NCI-H1048 (cell line): Measurements from ENCODE around the gene WDHD1.
"Not testable (repeated sequence)": the region's sequence is repeated elsewhere in the genome, so short reads cannot be mapped to it uniquely, and the experiment has no call there.

Source experiments
- DNase-seq: peaks from one replicate; lab custom pipeline; 2025; lab: John Stamatoyannopoulos, UW

The WDHD1 gene

DNA sequence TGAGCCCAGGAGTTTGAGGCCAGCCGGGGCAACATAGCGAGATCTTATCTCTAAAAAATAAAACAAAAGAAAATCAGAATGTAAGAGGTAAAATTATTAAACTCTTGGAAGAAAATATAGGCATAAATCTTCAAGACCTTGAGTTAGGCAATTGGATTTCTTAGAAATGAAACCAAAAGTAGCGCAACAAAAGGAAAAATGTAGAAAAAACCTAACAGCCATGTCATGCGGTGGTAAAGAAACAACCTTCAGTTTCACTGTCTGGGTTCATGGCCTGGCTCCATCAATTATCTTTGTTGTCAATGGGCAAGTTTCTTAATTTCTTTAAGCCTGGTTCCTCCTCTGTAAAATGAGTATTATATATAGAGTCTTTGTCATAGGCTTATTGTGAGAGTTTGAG, 118.7 kb downstream of the WDHD1 start:
- DNase-seq, result no peak

DNA sequence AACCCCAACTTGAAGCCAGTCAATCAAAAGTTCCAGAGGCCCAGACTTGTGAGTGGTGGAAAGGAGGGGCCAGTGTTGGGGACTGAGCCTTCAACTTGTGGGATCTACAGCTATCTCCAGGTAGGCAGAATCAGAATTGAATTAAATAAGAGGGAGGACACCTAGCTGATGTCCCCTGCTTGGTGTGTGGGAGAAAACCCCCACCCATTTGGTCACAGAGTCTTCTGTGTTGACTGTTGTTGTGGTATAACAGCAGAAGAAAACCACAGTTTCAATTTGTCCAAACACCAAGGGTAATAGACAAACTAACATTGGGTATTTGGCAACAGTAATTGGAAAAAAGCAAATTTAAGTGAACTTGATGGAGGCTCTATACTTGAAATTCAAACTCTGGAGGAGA, 120.8 kb downstream of the WDHD1 start:
- no peak for DNase-seq

DNA sequence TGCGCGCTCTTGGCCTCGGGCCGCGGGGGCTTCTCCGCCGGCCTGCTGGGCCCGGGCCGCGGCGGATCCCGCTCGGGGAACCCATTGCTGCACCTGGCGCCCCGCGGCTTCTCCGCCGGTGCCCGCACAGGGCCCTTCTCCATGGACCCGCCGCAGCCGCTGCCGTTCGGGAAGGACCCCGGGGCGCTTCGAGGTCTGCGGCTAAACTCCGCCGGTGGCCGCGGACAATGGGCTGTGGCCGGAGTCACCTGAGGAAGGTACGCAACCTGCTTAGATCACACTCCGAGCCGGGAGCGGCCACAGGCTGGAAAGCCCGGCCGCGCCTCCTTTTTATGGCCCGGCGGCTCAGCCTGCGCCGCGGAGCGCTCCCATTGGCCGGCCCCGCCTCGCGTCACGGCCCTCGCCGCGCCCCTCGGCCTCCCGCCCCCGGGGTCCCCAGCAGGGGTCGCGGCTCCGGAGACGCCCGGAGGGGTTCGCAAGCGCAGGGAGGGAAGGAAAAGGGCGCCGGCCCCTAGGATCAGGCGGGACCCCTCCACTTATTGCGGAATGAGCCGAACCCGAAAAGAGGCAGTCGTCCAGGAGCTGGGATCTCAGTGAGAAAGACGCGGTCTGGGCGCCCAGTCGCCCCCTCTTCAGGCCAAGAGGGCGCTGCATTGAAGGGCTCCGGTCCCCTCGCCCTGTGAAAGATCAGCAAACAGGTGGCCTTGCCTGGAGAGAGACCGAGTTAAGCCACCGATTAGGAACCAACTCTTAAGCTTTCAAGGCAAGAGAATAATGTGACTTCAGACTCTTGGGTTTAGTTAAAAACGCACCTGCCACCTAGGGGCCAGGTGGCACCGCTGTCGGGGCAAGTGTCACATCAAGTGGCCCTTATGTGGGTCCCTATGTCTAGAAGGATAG, 124.1 kb downstream of the WDHD1 start, which contains the start of gene GCH1:
Gene GCH1, minus strand, starts transcription at position 306 of the 900 bp plus-strand sequence. Its CDS starts 163 bp downstream, at position 143.
- peak; percentile 40 for DNase-seq

DNA sequence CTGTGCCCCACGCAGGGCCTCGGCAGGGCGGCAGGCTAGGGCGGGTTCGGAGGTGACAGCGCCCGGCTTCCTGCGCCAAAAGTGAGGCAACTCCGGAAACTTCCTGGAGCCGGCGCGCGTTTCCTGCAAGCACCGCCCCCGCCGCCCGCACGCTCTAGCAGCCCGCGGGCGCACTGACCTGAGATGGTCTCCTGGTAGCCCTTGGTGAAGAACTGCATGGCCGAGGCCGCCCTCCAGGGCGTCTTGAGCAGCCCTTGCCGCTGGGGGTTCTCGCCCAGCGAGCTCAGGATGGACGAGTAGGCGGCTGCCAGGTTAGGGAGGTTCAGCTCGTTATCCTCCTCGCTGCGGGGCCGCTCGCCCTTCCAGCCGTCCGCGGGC, 124.8 kb downstream of the WDHD1 start:
- DNase-seq, result no peak

DNA sequence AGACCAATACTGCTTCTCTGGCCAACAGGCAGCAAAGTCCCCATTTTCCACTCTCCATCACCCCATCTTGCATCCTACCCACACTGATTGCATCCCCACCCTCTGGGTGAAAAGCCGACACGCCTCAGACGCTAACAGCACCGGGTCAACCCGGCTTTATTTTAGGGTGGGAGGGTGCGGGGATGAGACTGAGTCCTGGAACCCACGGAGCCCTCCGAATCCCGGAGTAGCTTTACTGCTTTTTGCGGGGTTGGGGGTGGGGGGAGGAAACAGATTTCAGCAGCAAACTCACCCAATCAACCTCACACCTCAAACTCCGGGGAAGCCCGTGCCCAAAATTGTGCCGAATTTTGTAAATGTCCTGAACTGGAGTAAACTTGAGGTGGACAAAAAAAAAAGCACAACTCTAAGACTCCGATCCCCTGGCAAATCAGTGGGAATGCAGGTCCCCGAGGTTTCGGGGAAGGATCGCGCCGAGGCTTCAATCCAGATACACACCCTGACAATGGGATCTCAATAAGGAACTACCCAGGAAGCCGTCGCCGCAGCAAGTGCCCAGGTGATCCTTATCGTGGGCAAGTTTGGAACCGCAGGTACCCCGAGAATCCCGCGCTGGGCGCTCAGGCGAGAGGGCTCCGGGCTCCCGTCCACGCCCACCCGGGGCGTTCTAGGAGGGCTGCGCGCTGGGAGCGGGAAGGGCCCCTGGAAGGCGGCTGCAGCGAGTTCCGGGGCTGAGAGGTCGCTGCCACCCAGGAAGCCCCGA, 125.3 kb downstream of the WDHD1 start:
- no peak for DNase-seq

DNA sequence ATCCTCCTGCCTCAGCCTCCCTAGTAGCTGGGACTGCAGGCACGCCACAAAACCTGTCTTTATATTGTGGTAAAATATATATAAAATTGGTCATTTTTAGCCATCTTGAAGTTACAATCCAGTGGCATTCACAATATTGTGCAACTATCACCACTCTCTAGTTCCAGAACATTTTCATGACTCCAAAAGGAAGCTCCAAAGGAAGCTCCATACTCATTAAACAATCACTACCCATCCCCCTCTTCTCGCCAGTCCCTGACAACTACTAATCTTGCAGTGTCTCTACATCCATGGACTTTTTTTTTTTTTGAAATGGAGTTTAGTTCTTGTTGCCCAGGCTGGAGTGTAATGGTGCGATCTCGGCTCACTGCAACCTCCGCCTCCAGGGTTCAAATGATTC, 127.3 kb downstream of the WDHD1 start:
- DNase-seq, result no peak

DNA sequence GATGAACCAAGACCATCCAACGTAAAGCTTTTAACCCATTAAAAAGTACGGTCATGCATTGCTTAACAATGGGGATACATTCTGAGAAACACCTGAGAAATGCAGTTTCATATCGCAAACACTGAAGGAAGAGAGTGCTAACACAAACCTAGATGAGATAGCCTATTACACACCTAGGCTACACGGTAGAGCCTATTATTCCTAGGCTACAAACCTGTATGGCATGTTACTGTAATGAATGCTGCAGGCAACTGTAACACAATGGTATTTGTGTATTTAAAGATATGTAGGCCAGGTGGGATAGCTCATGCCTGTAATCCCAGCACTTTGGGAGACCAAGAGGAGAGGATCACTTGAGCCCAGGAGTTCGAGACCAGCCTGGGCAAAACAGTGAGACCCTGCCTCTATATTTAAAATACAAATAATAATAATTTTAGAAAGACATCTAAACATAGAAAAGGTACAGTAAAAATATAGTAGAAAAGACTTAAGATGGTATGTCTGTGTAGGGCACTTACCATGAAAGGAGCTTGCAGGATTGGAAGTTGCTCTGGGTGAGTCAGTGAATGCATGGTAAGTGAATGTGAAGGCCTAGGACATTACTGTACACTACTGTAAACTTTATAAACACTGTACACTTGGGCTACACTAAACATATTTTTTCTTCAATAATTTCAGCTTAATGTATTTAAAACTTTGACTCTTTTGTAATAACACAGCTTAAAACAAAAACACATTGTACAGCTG, 128.9 kb downstream of the WDHD1 start:
- DNase-seq, result not testable (repeated sequence)

DNA sequence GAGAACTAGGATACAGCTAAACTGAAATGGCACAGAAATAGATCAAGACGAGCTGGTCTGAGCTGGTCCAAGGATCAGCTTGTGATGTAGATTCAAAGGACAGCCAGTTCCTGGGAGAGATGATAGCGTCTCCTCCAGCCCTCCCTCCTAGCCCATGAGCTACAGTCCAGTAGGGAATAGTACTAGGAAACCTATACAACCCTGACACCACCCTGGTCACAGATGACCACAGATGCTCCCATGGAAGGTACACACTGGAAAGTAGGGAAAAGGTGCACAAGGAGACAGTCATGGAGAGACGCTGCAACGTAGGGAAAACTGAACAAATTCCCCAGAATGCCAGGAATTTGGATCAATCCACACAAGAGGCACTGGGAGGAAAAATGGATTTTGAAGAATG, 131.2 kb downstream of the WDHD1 start:
- no peak for DNase-seq

DNA sequence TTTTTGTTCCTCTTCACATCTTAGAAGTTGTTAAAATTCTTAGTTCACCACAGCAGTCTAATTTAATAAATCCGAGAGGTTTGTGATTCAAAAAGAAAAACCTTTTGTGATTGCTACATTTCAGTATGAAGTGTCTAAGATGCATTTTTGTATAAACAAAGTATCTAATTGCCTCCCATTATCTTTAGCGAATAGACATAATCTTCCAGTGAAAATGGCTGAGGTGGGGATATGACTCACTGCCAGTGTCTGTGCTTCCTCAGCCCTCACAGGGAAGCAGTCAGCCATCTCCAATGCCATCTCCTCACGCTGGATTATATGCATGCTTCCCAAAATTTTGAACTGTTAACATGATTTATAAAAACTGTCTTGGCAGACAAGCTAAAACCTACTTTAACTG, 131.9 kb downstream of the WDHD1 start:
- DNase-seq, result no peak

DNA sequence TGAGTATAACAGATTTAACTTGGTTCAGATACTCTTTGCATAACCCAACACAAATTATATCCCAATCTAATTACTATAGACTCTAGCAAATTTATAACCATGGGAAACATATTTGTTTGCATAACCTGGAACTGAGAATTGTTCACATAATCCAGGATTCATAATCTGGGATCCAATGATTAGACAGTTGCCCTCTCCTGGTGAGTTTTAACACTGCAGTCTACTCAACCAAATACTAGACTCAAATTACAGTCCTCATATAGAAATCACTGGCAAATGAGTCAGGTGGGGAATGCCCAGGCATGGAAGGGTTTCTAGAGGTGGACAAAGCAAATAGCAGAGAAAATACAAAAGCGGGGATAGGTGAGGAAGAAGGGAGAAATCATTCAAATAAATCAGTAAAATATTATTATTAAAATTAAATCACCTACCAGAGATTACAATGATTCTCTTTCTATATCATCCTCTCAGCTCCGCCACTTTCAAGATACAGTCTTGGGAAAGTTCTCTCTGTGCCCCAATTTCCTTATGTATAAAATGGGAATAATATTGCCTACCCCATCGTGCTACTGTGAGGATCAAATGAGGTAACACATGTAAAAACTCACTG, 133.6 kb downstream of the WDHD1 start:
- DNase-seq, result peak; percentile 31

DNA sequence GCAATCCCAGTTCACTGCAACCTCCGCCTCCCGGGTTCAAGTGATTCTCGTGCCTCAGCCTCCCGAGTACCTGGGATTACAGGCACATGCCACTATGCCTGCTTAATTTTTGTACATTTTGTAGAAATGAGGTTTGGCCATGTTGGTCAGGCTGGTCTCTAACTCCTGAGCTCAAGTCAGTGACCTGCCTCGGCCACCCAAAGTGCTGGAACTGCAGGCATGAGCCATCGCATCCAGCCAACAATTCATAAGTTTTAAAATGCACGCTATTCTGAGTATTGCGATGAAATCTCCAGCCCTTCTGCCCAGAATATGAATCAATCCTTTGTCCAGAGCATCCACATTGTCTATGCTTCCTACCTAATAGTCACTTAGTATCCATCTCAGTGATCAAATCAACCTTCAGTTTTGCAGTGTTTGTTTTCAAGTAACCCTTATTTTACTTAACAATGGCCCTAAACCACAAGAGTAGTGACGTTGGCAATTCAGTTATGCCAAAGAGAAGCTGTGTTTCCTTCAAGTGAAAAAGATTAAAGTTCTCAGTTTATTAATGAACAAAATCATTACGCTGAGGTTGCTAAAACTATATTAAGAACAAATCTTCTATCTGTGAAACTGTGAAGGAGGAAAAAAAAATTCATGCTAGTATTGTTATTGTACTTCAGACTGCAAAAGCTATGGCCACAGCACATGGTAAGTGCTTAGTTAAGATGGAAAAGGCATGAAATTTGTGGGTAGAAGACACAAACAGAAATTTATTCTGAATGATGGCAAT, 135.2 kb downstream of the WDHD1 start:
- no peak for DNase-seq

DNA sequence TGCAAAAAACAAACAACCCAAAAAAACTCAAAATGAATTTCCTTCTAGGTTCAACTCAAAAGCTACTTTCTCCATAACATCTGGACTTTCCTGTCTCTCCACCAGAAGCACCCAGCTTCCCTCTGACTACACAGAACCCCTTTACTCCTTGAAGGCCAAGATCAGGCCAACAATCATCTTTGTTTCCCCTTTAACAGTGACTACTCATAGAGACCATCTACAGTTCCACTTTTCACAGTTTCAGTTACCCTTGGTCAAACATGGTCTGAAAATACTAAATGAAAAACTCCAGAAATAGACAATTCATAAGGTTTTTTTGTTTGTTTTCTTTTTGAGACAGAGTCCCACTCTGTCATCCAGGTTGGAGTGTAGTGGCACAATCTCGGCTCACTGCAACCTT, 136.1 kb downstream of the WDHD1 start:
- DNase-seq, result no peak

DNA sequence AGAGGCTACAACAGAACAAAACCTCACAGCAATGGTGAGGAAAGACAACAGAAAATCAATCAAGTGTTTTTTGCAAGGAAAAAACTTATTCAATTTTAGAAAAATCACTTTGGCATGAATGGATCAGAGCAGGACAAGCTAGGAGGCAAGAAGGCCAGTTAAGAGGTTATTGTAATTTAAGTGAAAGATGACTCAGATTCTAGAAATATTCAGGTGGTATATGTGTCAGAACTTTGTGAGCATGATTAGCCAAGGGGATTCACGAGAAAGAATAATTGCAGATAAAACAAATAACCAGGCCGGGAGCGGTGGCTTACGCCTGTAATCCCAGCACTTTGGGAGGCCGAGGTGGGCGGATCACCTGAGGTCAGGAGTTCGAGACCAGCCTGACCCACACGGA, 137.0 kb downstream of the WDHD1 start:
- no peak for DNase-seq
